NCI-H2081 (cell line): ENCODE measurements around the gene RDH13.
A peak's percentile ranks its signal among the peaks of the same experiment; 100 is the strongest.
"Not testable (repeated sequence)": the region's sequence is repeated elsewhere in the genome, so short reads cannot be mapped to it uniquely, and the experiment has no call there.

ENCODE experiments used
- DNase-seq, 2 experiments: peaks; one replicate each; lab custom pipeline; 2025; lab: John Stamatoyannopoulos, UW

RDH13 gene

DNA sequence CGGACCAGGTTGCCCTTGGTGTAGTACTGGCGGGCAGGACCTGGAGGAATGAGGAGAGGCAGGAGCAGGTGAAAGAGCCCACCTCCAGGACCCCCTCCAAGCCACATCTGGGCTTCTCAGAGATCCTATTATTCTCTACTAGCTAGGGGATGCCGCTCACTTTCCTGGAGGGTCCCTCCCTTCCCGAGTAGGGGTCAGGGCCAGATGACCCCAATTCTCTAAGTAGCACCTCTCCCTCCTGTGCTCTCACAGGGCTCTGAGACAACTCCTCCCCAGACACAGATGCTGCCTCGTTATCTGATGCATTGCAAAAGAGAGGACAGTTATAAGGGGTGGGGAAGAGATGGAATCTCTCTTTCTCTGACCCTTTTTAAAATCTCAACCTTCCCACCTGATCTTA lies 47.8 kb downstream of the RDH13 start:
- DNase-seq, result no peak

- DNase-seq, result no peak
Observed at GRCh38 chr19:55014714-55015113, 48.2 kb downstream of the RDH13 start.

DNA sequence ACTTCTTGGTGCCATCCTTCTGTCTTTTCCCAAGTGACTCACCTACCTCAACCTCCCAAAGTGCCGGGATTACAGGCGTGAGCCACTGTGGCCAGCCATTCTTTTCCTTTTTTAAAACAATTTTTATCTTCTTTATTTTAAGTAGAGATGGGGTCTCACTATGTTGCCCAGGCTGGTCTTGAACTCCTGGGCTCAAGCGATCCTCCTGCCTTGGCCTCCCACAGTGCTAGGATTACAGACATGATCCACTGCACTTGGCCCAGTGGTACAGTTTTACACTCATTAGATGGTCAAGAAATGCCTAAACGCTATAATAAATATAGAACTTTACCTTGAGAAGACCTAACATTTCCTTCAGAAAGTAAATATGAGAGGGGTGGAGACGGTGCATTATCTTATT lies 49.4 kb downstream of the RDH13 start:
- DNase-seq, result no peak

DNA sequence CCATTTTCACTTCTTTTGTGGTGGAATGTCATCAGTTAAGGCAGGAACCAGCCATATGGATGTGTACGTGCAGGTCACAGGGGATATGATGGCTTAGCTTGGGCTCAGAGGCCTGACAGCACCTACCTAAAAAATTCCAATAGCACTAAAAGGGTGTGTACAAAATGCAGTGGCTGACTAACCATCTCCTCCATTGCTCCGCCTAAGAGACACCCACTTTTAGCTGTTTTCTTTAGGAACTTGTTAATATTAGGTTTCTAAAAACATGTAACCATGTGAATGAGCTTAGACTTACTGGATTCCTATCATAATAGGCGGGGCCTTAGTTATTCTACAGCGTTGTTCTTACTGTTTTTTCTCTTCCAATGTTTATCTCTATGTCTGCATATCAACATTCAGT lies 50.6 kb downstream of the RDH13 start:
- no peak for DNase-seq

- DNase-seq, result not testable (repeated sequence)
Observed at GRCh38 chr19:55010561-55010960, 52.4 kb downstream of the RDH13 start.

GRCh38 chr19:55008781-55009180 lies 54.2 kb downstream of the RDH13 start:
- DNase-seq, result not testable (repeated sequence)

- not testable (repeated sequence) for DNase-seq
Observed at GRCh38 chr19:55008189-55008588, 54.8 kb downstream of the RDH13 start.

GRCh38 chr19:55007537-55007936 lies 55.4 kb downstream of the RDH13 start:
- not testable (repeated sequence) for DNase-seq

DNA sequence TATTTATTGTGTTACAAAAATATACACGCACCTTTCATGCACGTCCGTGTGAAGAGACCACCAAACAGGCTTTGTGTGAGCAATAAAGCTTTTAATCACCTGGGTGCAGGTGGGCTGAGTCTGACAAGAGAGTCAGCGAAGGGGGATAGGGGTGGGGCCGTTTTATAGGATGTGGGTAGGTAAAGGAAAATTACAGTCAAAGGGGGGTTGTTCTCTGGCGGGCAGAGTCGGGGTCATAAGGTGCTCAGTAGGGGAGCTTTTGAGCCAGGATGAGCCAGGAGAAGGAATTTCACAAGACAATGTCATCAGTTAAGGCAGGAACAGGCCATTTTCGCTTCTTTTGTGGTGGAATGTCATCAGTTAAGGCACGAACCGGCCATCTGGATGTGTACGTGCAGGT lies 56.2 kb downstream of the RDH13 start:
- not testable (repeated sequence) for DNase-seq

- DNase-seq, result peak; percentile 67 to 78
Observed at GRCh38 chr19:55005684-55006488, 57.1 kb downstream of the RDH13 start.

DNA sequence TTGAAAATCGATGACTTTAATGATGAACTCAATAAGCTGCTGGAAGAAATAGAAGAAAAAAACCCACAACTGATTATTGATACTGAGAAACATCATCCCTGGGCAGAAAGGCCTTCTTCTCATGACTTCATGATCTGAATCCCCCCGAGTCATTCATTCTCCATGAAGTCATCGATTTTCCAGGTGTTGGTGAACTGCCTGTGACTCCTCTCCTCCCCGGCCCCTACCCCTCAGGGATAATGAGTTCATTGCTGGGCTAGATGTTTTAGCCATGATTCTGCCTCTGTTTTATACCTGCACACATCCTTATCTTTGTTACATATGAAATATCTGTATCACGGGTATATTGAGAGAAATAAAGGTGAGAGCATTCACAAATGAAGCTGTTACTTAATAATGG lies 62.2 kb downstream of the RDH13 start:
- no peak for DNase-seq

GRCh38 chr19:54998751-54999239 lies 64.2 kb downstream of the RDH13 start:
- DNase-seq, result not testable (repeated sequence)

- DNase-seq, result no peak
Observed at GRCh38 chr19:54995561-54995960, 67.4 kb downstream of the RDH13 start.
